Choroid plexus epithelial cell (primary cell): ENCODE results near the gene TMEM147.

ENCODE experiments used
- DNase-seq: peaks from one replicate; pipeline ENCODE4 v3.0.0-alpha.2; 2010; ENCODE audit warnings: low read depth
- H3K4me3 ChIP-seq: 2 replicates; pipeline ENCODE4 v1.5.1; 2011; ENCODE audit warnings: low read depth, mild to moderate bottlenecking, control low read depth, low read length, moderate library complexity
- CTCF ChIP-seq: conservative IDR thresholded peaks from 2 replicates; pipeline ENCODE4 v1.5.1; 2011; ENCODE audit warnings: low read depth, mild to moderate bottlenecking, control low read depth, inconsistent platforms, low read length, moderate library complexity

TMEM147 gene

GRCh38 chr19:35519291-35519690 is 26.1 kb upstream of the TMEM147 start:
- no peak for TF ChIP-seq CTCF
- DNase-seq, result peak; percentile 21
- no peak overlapping the region for H3K4me3 ChIP-seq

- TF ChIP-seq CTCF, result no peak
- DNase-seq, result no peak
- no peak overlapping the region for H3K4me3 ChIP-seq
These were observed 24.2 kb upstream of the TMEM147 start for GRCh38 chr19:35521124-35521743.

GRCh38 chr19:35522745-35523327 is 22.6 kb upstream of the TMEM147 start:
- TF ChIP-seq CTCF, result no peak
- H3K4me3 ChIP-seq, result no peak overlapping the region
- no peak for DNase-seq

GRCh38 chr19:35524181-35524837 is 21.1 kb upstream of the TMEM147 start:
- no peak for TF ChIP-seq CTCF
- H3K4me3 ChIP-seq, result no peak overlapping the region
- DNase-seq, result no peak

- H3K4me3 ChIP-seq, result no peak overlapping the region
- no peak for DNase-seq
- TF ChIP-seq CTCF, result no peak
These were observed 19.6 kb upstream of the TMEM147 start for GRCh38 chr19:35525873-35526272.

- no peak within 1 kb of the TSS for H3K4me3 ChIP-seq
- no peak for TF ChIP-seq CTCF
- peak; percentile 58 for DNase-seq
These were observed 17.0 kb upstream of the TMEM147 start, which contains the start of gene SBSN for GRCh38 chr19:35528218-35529038. Gene SBSN (minus strand): TSS chr19:35528311. CDS start chr19:35528281, 30 bp downstream.
